Lung (tissue), 12 donors: Measurements from ENCODE around the gene GRXCR1. TPM values are rescaled to one million over a fixed set of nuclear protein-coding genes. Genes with fewer than 3 reads are reported as not detected.

Source experiments
- ATAC-seq: fragments of 200-7000 bp; cut with Tn5 transposase; one replicate; pipeline ENCODE4 v1.9.1; 2020; ENCODE audit warnings: moderate number of reproducible peaks; ENCODE audit not compliant: insufficient read depth, low FRiP score
- DNase-seq, 3 donors: peaks; one replicate each; pipeline ENCODE4 v3.0.0-alpha.2; 2013 to 2017
- H3K27ac ChIP-seq, 2 donors: one replicate each; pipeline ENCODE4 v1.5.1; 2013; ENCODE audit warnings: mild to moderate bottlenecking in 2 of 2, moderate library complexity in 2 of 2, control low read depth in 1 of 2, inconsistent platforms in 1 of 2, low read depth in 1 of 2, low read length in 1 of 2
- H3K27me3 ChIP-seq, 3 donors: one replicate each; pipeline ENCODE4 v1.5.1; 2013; ENCODE audit warnings: low read length in 2 of 3; ENCODE audit not compliant: control insufficient read depth in 3 of 3, insufficient read depth in 3 of 3
- H3K36me3 ChIP-seq, 4 donors: one replicate each; pipeline ENCODE4 v1.5.1; 2013; ENCODE audit warnings: low read length in 4 of 4, mild to moderate bottlenecking in 1 of 4, moderate library complexity in 1 of 4; ENCODE audit not compliant: control insufficient read depth in 4 of 4, insufficient read depth in 4 of 4
- H3K4me1 ChIP-seq, 5 donors: one replicate each; pipeline ENCODE4 v1.5.1; 2013; ENCODE audit warnings: low read length in 5 of 5, mild to moderate bottlenecking in 2 of 5, moderate library complexity in 1 of 5; ENCODE audit not compliant: control insufficient read depth in 5 of 5, insufficient read depth in 5 of 5
- H3K4me3 ChIP-seq: one replicate; pipeline ENCODE4 v1.5.1; 2013; ENCODE audit warnings: mild to moderate bottlenecking, control low read depth, moderate library complexity
- H3K9ac ChIP-seq, 2 donors: one replicate each; pipeline ENCODE4 v1.5.1; 2013; ENCODE audit warnings: low read length in 2 of 2, control low read depth in 1 of 2; ENCODE audit not compliant: insufficient read depth in 1 of 2
- H3K9me3 ChIP-seq, 4 donors: one replicate each; pipeline ENCODE4 v1.5.1; 2013; ENCODE audit warnings: low read length in 3 of 4, mild to moderate bottlenecking in 1 of 4, moderate library complexity in 1 of 4; ENCODE audit not compliant: control insufficient read depth in 4 of 4, insufficient read depth in 3 of 4
- WGBS, 2 donors: extraction: QIAGEN DNeasy Blood & Tissue Kit; methylation state at CpG; one replicate each; pipeline ENCODE4 v1.1.7; 2013; 5-methylcytosine and 5-hydroxymethylcytosine counted together
- polyA plus RNA-seq, 2 donors: library from polyadenylated mRNA; stranded (reverse); fragments of 200-250 nt; gene quantifications; one replicate each; pipeline ENCODE4 v1.2.1, GENCODE V29; 2013
- total RNA-seq, 2 donors: library from RNA; depleted of rRNA in 1 of 2; stranded (reverse); fragments of >200 nt in 1 of 2; gene quantifications; one replicate each; pipeline ENCODE4 v1.2.1, GENCODE V29; 2014 to 2021
- TF ChIP-seq, protein P1 (sequence below): IDR thresholded peaks from 2 replicates; pipeline ENCODE4 v1.5.1; 2012; ENCODE audit warnings: mild to moderate bottlenecking; ENCODE audit errors: control extremely low read depth, extremely low read depth
- donor health status: control.
- donor health status: control.
- donor health status: Bipolar disorder and iron deficiency.
- donor health status: healthy.
- donor health status: DM: yes; HTN: yes; CAD: no.

The GRXCR1 gene
- total and polyA plus RNA-seq, 4 donors: not detected

GRCh38 chr4:42895452-42895851, 2.9 kb downstream of the GRXCR1 start:
- TF ChIP-seq, protein P1, sequence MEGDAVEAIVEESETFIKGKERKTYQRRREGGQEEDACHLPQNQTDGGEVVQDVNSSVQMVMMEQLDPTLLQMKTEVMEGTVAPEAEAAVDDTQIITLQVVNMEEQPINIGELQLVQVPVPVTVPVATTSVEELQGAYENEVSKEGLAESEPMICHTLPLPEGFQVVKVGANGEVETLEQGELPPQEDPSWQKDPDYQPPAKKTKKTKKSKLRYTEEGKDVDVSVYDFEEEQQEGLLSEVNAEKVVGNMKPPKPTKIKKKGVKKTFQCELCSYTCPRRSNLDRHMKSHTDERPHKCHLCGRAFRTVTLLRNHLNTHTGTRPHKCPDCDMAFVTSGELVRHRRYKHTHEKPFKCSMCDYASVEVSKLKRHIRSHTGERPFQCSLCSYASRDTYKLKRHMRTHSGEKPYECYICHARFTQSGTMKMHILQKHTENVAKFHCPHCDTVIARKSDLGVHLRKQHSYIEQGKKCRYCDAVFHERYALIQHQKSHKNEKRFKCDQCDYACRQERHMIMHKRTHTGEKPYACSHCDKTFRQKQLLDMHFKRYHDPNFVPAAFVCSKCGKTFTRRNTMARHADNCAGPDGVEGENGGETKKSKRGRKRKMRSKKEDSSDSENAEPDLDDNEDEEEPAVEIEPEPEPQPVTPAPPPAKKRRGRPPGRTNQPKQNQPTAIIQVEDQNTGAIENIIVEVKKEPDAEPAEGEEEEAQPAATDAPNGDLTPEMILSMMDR: no peak
- Histone ChIP-seq H3K36me3 (no peaks in the 10 kb centered on the region), H3K4me3 (no peak overlapping the region), H3K9me3 (peaks cover 0 to 2% (median 0%) of the 10 kb centered on the region in 4 donors), H3K27me3 (no peaks in the 10 kb centered on the region), H3K27ac (no peak overlapping the region), H3K9ac (no peak overlapping the region), H3K4me1 (no peaks in the 10 kb centered on the region)
- no peak for DNase-seq
- ATAC-seq: no peak

GRCh38 chr4:42904986-42905385, 12.5 kb downstream of the GRXCR1 start:
- no peak for ATAC-seq
- TF ChIP-seq, protein P1: no peak
- H3K27ac ChIP-seq: no peak overlapping the region
- peaks cover 0 to 1% (median 0%) of the 10 kb centered on the region in 4 donors for H3K9me3 ChIP-seq
- H3K36me3 ChIP-seq: no peaks in the 10 kb centered on the region
- H3K4me3 ChIP-seq: no peak overlapping the region
- WGBS, 2 donors: 87 to 94% methylated on average over 5 of the region's 5 CpGs
- no peaks in the 10 kb centered on the region for H3K4me1 ChIP-seq
- DNase-seq: no peak
- no peak overlapping the region for H3K9ac ChIP-seq
- H3K27me3 ChIP-seq: no peaks in the 10 kb centered on the region

DNA sequence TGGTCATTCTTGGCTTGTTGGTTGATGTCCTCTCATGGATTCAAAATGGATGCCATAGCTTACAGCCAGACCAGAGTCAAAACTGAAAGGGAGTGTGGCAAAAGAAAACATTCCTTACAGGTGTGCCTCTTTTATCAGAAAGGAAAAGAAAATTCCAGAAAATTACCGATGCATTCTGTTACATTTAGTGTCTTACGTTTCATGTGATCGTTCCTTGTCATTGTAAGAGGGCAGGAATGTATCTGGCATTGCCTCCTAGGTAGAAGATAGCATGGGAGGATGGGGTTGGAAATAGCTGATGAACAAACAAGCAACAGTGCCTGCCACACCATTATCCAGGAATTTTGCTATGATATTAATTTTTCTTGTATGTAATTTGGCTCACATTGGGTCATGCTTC, 13.1 kb downstream of the GRXCR1 start:
- Histone ChIP-seq H3K4me1 (no peaks in the 10 kb centered on the region), H3K9ac (no peak overlapping the region), H3K9me3 (peaks cover 0 to 1% (median 0%) of the 10 kb centered on the region in 4 donors), H3K27me3 (no peaks in the 10 kb centered on the region), H3K36me3 (no peaks in the 10 kb centered on the region), H3K27ac (no peak overlapping the region), H3K4me3 (no peak overlapping the region)
- ATAC-seq: no peak
- WGBS, 2 donors: 93 to 94% methylated on average over 3 of the region's 3 CpGs
- DNase-seq: no peak
- TF ChIP-seq, protein P1: no peak

GRCh38 chr4:42906341-42906740, 13.8 kb downstream of the GRXCR1 start:
- Histone ChIP-seq H3K27me3 (no peaks in the 10 kb centered on the region), H3K4me3 (no peak overlapping the region), H3K9me3 (peaks cover 0 to 1% (median 0%) of the 10 kb centered on the region in 4 donors), H3K27ac (no peak overlapping the region), H3K36me3 (no peaks in the 10 kb centered on the region), H3K4me1 (no peaks in the 10 kb centered on the region), H3K9ac (no peak overlapping the region)
- TF ChIP-seq, protein P1: no peak
- DNase-seq (no peak), ATAC-seq (no peak)
- 96 to 100% methylated on average over 1 of the region's 1 CpG for WGBS, 2 donors
